K562 (cell line): ENCODE measurements around the gene OSCAR. TPM values are rescaled to one million over a fixed set of nuclear protein-coding genes. Genes with fewer than 3 reads are reported as not detected.

Experiments
- FOS ChIP-seq: IDR thresholded peaks from 3 replicates; pipeline ENCODE4 v1.6.1; 2011; ENCODE audit not compliant: insufficient read length; ENCODE audit errors: extremely low read depth
- SREBF1 ChIP-seq: fragments of 150-350 bp; IDR thresholded peaks from 2 replicates; pipeline ENCODE4 v1.6.1; 2014; ENCODE audit warnings: antibody characterized with exemption, low read depth, low read length, borderline replicate concordance
- ZKSCAN3 ChIP-seq: fragments of 250-450 bp; sonication (Bioruptor Pico); IDR thresholded peaks from 2 replicates; pipeline ENCODE4 v1.4.0; 2020
- polyA plus RNA-seq, 8 experiments: library from polyadenylated mRNA; depleted of rRNA in 4 of 8; stranded (reverse) in 5 of 8; unstranded in 3 of 8; fragments of >200 nt; fragmentation: Nextera tagmentation in 2 of 8; fragmentation: Illumina TruSeq in 1 of 8; extraction: Ambion mirVana in 2 of 8; extraction: Trizol in 1 of 8; gene quantifications; 2 replicates each; pipeline versions ENCODE4 v1.2.1 to v1.2.3, GENCODE V29; 2011 to 2014; ENCODE audit warnings: inconsistent platforms in 1 of 8, missing spikeins in 1 of 8
- total RNA-seq, 7 experiments: library from RNA; depleted of rRNA in 6 of 7; stranded (reverse); fragments of >200 nt in 6 of 7; fragmentation: Illumina TruSeq in 2 of 7; extraction: Trizol in 2 of 7; gene quantifications; 2 replicates each; pipeline versions ENCODE4 v1.2.1 to v1.2.3, GENCODE V29; 2011 to 2021; ENCODE audit warnings: low replicate concordance in 1 of 7
- TF ChIP-seq, protein P1 (sequence below), 2 experiments: fragments of 450-650 bp; IDR thresholded peaks; 2 replicates each; pipeline ENCODE4 v1.6.1; 2016; ENCODE audit warnings: mild to moderate bottlenecking in 2 of 2, borderline replicate concordance in 1 of 2, low read depth in 1 of 2, moderate library complexity in 1 of 2

Gene OSCAR
- total and polyA plus RNA-seq, 9 of the 15 experiments (the other 6 are each of a cell fraction or from before 2014, with no cell fraction given), result 0.09 to 0.62 (median 0.13) TPM; not detected in 5

DNA sequence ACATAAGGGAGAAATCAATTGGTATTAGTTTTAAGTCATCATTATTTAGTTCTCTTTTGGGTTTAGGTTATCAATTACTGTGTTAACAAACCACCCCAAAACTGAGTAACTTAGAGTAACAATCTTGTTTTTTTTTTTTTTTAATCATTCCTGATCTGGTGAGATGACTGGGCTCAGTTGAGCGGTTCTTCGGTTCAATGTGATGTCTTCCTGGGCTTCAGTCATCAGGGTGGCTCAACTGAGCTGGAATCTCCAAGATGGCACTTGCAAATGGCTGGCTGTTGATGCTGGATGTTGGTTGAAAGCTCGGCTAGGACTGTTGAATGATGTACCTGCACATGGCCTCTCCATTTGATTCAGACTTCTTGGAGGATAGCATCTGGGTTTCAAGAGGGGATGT lies 16.2 kb downstream of the OSCAR start (continued):
- TF ChIP-seq, protein P1, sequence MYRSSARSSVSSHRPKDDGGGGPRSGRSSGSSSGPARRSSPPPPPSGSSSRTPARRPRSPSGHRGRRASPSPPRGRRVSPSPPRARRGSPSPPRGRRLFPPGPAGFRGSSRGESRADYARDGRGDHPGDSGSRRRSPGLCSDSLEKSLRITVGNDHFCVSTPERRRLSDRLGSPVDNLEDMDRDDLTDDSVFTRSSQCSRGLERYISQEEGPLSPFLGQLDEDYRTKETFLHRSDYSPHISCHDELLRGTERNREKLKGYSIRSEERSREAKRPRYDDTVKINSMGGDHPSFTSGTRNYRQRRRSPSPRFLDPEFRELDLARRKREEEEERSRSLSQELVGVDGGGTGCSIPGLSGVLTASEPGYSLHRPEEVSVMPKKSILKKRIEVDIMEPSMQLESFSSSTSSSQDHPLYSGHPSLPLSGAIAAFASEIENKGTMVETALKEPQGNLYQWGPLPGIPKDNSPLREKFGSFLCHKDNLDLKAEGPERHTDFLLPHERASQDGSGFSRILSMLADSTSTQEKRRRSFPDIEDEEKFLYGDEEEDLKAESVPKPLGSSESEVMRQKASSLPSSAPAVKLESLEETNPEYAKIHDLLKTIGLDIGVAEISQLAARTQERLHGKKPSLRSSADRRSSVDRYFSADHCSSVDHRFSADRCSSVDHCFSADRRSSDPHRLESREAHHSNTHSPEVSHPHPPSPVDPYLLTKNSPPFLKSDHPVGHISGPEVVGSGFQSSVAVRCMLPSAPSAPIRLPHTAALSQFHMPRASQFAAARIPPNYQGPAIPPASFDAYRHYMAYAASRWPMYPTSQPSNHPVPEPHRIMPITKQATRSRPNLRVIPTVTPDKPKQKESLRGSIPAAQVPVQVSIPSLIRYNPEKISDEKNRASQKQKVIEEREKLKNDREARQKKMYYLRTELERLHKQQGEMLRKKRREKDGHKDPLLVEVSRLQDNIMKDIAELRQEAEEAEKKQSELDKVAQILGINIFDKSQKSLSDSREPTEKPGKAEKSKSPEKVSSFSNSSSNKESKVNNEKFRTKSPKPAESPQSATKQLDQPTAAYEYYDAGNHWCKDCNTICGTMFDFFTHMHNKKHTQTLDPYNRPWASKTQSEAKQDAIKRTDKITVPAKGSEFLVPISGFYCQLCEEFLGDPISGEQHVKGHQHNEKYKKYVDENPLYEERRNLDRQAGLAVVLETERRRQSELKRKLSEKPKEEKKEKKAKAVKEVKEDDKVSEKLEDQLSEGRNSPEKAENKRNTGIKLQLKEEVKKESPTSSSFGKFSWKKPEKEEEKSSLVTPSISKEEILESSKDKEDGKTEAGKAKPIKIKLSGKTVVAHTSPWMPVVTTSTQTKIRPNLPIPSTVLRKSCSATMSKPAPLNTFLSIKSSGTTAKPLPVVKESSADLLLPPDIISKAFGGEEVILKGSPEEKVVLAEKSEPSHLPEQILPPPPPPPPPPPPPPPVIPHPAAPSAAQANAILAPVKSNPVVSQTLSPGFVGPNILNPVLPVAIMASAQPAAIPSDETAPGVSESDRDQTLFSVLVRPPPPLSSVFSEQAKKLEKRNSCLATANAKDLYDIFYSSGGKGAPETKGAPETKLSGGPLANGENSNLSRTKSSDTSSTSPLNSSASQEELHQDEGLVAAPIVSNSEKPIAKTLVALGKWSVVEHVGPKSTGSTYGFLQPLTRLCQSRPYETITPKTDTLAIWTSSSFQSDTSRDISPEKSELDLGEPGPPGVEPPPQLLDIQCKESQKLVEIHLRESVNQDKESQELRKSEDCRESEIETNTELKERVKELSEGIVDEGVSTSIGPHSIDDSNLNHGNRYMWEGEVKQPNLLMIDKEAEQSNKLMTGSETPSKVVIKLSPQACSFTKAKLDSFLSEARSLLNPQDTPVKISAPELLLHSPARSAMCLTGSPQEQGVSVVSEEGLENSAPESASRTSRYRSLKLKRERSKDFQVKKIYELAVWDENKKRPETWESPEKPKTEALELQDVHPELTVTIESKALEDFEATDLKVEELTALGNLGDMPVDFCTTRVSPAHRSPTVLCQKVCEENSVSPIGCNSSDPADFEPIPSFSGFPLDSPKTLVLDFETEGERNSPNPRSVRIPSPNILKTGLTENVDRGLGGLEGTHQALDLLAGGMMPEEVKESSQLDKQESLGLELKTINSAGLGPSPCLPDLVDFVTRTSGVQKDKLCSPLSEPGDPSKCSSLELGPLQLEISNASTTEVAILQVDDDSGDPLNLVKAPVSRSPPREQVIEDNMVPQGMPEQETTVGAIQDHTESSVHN (IDR thresholded peaks at IDR 0.05; ENCODE audit: borderline replicate concordance in 1 of 2, low read depth in 1 of 2), result no peak
- TF ChIP-seq SREBF1 (no peak), ZKSCAN3 (no peak), FOS (no peak)
